Stomach (tissue), 4 donors: Measurements from ENCODE around the gene ADCY5.

Experiments used
- EP300 ChIP-seq: sonication (generic); formaldehyde crosslinking; IDR thresholded peaks from one replicate; pipeline ENCODE4 v1.6.1; 2017; ENCODE audit warnings: antibody characterized with exemption
- POLR2AphosphoS5 ChIP-seq, 3 donors: sonication (generic); formaldehyde crosslinking; IDR thresholded peaks; one replicate each; pipeline ENCODE4 v1.6.1; 2016; ENCODE audit warnings: antibody characterized with exemption in 3 of 3
- TF ChIP-seq, protein P1 (sequence below), 7 experiments: fragments of 450-650 bp in 4 of 7; fragments of 200-600 bp in 3 of 7; sonication (generic) in 3 of 7; IDR thresholded peaks; one replicate each; pipeline ENCODE4 v1.5.1; 2016 to 2019; ENCODE audit warnings: antibody characterized with exemption in 7 of 7, control low read depth in 2 of 7, mild to moderate bottlenecking in 1 of 7

DNA sequence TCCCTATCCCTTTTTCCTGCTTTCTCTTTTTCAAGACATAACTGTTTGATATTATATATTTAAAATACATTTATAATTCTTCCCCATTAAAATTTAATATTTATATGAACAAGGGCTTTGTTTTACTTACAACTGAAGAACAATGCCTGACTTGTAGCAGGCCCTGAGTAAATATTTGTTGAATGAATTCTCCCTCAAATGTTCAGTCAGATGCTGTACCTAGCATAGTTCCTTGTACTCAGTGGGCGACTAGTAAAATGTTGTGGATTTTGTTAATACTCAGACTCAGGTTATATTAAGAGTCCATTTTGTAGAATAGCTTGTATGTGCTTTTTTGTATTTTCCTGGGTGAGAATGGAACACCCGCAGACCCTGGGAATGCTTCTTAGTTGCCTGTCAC is 178.1 kb downstream of the ADCY5 start:
- no peak for TF ChIP-seq POLR2AphosphoS5 (IDR thresholded peaks at IDR 0.05)
- TF ChIP-seq, protein P1, sequence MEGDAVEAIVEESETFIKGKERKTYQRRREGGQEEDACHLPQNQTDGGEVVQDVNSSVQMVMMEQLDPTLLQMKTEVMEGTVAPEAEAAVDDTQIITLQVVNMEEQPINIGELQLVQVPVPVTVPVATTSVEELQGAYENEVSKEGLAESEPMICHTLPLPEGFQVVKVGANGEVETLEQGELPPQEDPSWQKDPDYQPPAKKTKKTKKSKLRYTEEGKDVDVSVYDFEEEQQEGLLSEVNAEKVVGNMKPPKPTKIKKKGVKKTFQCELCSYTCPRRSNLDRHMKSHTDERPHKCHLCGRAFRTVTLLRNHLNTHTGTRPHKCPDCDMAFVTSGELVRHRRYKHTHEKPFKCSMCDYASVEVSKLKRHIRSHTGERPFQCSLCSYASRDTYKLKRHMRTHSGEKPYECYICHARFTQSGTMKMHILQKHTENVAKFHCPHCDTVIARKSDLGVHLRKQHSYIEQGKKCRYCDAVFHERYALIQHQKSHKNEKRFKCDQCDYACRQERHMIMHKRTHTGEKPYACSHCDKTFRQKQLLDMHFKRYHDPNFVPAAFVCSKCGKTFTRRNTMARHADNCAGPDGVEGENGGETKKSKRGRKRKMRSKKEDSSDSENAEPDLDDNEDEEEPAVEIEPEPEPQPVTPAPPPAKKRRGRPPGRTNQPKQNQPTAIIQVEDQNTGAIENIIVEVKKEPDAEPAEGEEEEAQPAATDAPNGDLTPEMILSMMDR (IDR thresholded peaks at IDR 0.05), result no peak
- no peak for TF ChIP-seq EP300
